ENCODE measurements around the gene SLC25A30. TPM values are rescaled to one million over a fixed set of nuclear protein-coding genes. Genes with fewer than 3 reads are reported as not detected.
A peak's percentile ranks its signal among the peaks of the same experiment; 100 is the strongest.
"Not testable (repeated sequence)": the region's sequence is repeated elsewhere in the genome, so short reads cannot be mapped to it uniquely, and the experiment has no call there.

The SLC25A30 gene
- total RNA-seq, 1 donor from 2014 or later, result 23.2 TPM

DNA sequence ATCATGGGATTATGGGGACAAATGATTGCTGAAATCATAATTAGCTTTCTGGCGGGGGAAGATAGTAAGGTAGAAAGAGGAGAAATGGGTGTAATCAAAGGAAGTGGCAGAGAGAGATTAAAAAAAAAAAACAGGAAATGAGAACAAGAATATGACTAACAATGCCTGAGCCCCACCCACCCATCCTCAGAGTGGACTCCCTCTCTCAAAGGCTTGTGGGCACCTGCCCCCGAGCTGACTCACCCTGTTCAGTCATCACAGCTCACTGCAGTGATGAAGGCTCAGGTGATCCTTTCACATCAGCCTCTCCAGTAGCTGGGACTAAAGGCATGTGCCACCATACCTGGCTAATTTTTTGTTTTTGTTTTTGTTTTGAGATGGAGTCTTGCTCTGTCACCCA, 50.8 kb downstream of the SLC25A30 start:
- DNase-seq (ENCODE audit: low spot score), result peak; percentile 75

DNA sequence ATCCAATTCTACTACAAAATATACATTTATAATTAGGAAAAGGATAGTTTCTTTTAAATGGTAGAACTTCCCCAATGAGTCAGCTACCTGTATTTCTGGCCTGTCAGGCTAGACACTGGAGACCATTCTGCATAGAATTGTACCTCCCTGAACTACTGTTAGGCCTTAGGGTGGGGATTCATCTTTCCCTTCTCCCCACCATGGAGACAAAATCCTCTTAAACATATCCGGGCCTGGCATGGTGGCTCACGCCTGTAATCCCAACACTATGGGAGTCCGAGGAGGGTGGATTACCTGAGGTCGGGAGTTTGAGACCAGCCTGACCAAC, 52.7 kb downstream of the SLC25A30 start:
- DNase-seq (ENCODE audit: low spot score), result no peak

DNA sequence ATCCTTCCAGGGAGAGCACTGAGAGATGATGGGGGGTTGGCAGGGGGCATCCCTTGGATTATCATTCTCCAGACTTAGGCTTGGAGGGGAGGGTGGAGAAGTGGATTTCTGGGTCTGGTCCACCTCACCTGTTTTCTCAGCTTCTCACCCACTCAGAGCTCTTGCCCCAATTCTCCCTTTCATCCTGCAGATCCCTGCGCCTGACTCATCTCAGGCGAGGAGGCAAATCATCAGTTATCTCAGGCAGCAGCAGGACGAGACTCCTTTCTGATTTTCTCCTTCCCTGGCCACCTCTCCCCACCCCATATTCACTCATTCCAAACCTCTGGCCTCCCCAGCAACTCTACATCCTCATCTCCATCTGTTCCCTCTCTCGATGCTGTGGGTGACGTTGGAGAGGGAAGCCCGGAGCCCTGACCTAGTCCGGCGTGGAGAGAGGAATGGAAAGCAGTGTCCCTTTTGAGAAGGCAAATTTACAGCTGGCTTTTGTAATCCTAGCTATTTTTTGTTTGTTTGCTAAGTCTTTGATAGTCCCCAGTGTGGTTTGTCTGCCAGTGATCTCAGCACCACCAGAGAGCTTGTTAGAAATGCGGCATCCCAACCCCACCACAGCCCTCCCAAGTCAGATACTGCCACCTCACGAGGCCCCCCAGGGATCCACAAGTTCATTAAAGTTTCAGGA, 53.2 kb downstream of the SLC25A30 start:
- DNase-seq (ENCODE audit: low spot score), result no peak

DNA sequence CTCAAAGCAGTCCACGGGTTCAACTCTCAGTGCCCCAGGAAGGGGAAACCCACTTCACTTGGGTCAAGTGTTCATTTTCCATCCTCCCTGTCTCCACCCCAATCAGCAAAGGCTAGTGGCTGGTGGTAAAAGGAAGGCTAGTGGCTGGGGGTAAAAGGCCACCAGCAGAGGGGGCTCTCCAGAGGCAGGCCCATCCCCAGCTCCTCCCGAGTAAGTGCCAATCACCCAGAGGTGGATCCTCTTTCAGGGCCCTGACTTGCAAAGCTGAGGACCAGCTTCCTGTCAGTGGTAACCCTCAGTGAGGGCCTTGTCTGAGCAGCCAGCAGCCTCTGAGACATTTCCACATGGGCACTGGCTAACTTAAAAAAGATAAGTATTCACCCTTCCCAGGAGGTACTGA, 55.2 kb downstream of the SLC25A30 start:
- DNase-seq (ENCODE audit: low spot score), result no peak

GRCh38 chr13:45361596-45362206, 56.5 kb downstream of the SLC25A30 start:
- DNase-seq (ENCODE audit: low spot score), result no peak

DNA sequence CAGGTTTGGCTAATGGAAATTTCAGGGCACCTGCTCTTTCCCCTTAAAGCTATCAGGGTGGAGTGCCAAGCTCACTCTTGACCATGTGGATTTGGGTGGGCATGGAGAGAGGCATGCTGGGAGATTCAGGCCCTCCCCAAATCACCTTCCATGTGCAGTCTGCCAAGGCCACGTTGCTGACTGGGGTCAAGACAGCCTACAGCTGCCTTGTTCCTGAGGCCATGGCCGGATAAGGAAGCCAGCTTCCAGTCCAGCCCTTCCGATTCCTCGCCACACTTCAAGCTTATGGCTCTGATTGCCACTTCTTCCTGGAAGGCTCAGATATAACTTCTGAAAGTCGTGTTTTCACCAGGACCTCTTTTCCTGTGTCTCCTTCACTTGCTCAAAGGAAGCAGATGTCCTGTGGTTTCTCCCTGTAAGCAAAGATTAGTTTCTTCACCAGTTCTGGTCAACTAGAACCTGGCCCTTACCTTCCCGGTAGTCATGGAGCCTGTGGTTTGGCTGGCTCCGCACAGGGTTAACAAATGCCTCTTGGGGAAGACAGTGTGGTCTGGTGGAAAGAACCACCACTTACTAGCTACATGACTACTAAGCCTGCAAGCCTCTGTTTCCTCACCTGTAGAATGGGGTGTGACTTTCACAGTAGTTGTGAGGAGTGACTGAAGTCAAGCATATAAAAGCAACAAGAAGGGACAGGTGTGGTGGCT, 61.1 kb downstream of the SLC25A30 start:
- no peak for DNase-seq (ENCODE audit: low spot score)

- DNase-seq (ENCODE audit: low spot score), result no peak
These were observed 64.3 kb downstream of the SLC25A30 start for GRCh38 chr13:45353895-45354294.

- no peak for DNase-seq (ENCODE audit: low spot score)
These were observed 66.1 kb downstream of the SLC25A30 start for GRCh38 chr13:45352031-45352430.

GRCh38 chr13:45350152-45350551, 68.0 kb downstream of the SLC25A30 start:
- DNase-seq (ENCODE audit: low spot score), result no peak

DNA sequence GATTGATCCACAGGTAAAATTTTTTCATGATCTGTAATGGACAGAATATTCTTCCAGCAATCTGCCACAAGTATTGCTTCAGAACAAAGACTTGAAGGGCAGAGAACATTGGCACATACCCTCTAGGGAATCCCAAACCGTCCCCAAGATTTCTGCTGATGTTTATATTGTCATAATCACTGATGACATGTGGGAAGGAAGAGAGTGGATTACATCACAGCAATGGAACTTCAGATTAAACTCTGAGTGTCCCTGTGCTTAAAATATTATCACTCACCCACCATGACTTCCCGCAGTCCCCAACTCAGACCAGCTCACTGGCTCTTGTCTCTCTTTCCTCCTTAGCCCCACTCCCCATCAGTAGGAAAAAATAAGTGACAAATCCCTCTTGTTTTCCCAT, 68.7 kb downstream of the SLC25A30 start:
- no peak for DNase-seq (ENCODE audit: low spot score)

GRCh38 chr13:45344064-45344463, 74.1 kb downstream of the SLC25A30 start:
- DNase-seq (ENCODE audit: low spot score), result not testable (repeated sequence)

Other genes with a start within 250 kb of the SLC25A30 start
- gene KCTD4, start 217.3 kb downstream of the SLC25A30 start, total RNA-seq, result 7.8 TPM
- gene TPT1, start 77.2 kb downstream of the SLC25A30 start, total RNA-seq, result 3,971 TPM
- 23.9 TPM for gene COG3, start 46.6 kb upstream of the SLC25A30 start, total RNA-seq
- not detected for gene ERICH6B, start 197.4 kb upstream of the SLC25A30 start, total RNA-seq